LNCAP (cell line): ENCODE data around the gene CERS3.

Source experiments
- CTCF ChIP-seq: fragments of 450-650 bp; IDR thresholded peaks from 2 replicates; pipeline ENCODE4 v1.5.1; 2017; ENCODE audit warnings: mild to moderate bottlenecking

CERS3 gene

GRCh38 chr15:100528833-100529428, at the start of gene CERS3:
CERS3 (minus strand) TSS chr15:100528950; CDS start chr15:100501849, 27,101 bp downstream.
- no peak for TF ChIP-seq CTCF

DNA sequence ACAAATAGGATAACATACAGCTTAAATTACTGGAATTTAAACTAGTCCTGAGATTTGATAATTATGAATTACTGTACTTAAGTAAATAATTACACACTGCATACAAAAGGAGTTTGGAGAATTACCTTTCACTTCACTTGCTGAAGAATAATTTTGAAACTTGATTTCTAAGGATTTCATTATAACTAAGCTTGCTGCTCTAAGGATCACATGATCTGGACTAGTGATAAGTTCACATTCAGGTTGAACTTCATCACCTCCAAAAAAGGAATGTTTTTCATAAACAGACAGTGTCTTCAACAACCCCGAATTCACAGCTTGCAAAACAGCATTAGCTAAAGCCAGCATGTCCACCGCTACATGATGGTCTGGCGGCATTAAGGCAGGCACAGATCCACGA, 44.8 kb upstream of the CERS3 start:
- no peak for TF ChIP-seq CTCF

DNA sequence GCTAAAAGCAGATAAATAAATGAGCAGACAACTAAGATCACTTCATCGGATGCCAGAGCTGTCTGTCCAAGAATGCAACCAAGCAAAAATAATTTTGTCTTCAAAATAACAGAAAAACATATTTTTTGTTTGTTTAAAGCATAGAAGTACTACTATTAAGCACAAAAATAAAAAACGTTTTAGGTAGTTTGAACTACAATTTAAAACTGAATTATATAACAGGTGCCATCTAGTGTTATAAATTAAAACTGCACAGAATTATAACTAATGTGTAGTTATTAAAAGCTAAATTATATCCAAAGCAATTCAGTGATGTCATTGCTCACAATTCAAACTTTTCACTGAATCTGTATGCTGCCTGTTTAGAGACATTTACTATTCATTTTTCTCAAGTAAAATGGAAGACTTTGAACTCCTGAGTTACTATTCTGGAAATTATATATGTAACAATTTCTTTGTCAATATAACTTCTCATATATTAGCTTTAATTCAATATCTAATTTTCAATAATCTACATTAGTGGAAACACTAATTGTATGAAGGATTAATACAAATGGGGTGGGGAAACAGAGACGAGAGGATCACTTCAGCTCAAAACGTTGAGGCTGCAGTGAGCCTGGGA, 43.7 kb upstream of the CERS3 start:
- peak; percentile 66 for TF ChIP-seq CTCF

- TF ChIP-seq CTCF = no peak
These were observed 42.9 kb upstream of the CERS3 start for GRCh38 chr15:100571592-100572167.

DNA sequence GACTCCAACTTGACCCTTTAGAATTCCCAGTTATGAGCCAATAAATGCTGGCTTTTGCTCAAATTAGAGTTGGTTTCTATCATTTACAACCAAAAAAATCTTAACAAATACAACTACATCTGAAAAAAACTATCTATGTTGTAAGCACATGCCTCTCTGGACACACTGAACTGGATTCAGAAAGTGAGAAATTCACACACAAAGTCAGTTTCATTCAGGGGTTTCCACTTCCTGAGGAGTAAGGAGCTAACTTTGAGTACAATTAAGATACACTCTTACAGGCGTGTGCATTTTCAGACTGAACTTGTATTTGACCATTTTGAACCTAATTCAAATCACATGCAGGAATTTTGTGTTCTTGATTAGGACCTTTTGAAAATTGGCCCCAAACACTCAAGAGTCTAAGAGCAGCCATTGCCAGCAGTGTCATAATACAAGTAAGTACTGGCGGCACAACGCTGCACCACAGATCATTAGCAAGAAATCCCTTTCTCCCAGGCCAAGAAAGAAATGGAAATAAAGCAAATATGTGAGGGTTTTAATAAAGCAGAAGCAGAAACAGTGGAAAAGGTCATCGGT, 42.1 kb upstream of the CERS3 start:
- TF ChIP-seq CTCF = no peak

GRCh38 chr15:100570275-100570674, 41.5 kb upstream of the CERS3 start:
- no peak for TF ChIP-seq CTCF

- TF ChIP-seq CTCF = no peak
These were observed 40.6 kb upstream of the CERS3 start for GRCh38 chr15:100569391-100569790.
